Liver (tissue), 9 donors: ENCODE measurements around the gene ISG20L2. TPM values are rescaled to one million over a fixed set of nuclear protein-coding genes. Genes with fewer than 3 reads are reported as not detected.
A peak's percentile ranks its signal among the peaks of the same experiment; 100 is the strongest.

Source experiments
- DNase-seq: peaks from one replicate; pipeline ENCODE4 v3.0.0-alpha.2; 2017; ENCODE audit warnings: low spot score
- H3K27ac ChIP-seq, 2 donors: one replicate each; pipeline ENCODE4 v1.7.0; 2013; ENCODE audit warnings: inconsistent platforms in 2 of 2, low read length in 2 of 2, control low read depth in 1 of 2, low read depth in 1 of 2, mild to moderate bottlenecking in 1 of 2
- H3K27me3 ChIP-seq, 4 donors: one replicate each; pipeline versions ENCODE4 v1.6.1 to v1.7.0; 2013; ENCODE audit warnings: low read length in 3 of 4, inconsistent platforms in 1 of 4, mild to moderate bottlenecking in 1 of 4, moderate library complexity in 1 of 4; ENCODE audit not compliant: control insufficient read depth in 4 of 4, insufficient read depth in 4 of 4
- H3K36me3 ChIP-seq, 4 donors: one replicate each; pipeline versions ENCODE4 v1.6.1 to v1.7.0; 2013; ENCODE audit warnings: low read length in 3 of 4, mild to moderate bottlenecking in 3 of 4, low read depth in 1 of 4, moderate library complexity in 1 of 4; ENCODE audit not compliant: control insufficient read depth in 4 of 4, insufficient read depth in 3 of 4
- H3K4me1 ChIP-seq, 4 donors: one replicate each; pipeline versions ENCODE4 v1.6.1 to v1.7.0; 2013; ENCODE audit warnings: low read length in 3 of 4, mild to moderate bottlenecking in 3 of 4, moderate library complexity in 1 of 4; ENCODE audit not compliant: control insufficient read depth in 4 of 4, insufficient read depth in 4 of 4
- H3K4me3 ChIP-seq, 3 donors: one replicate each; pipeline versions ENCODE4 v1.6.1 to v1.7.0; 2013; ENCODE audit warnings: low read length in 3 of 3, control low read depth in 1 of 3, low read depth in 1 of 3, mild to moderate bottlenecking in 1 of 3
- H3K9ac ChIP-seq, 2 donors: one replicate each; pipeline ENCODE4 v1.7.0; 2013; ENCODE audit warnings: low read length in 2 of 2, mild to moderate bottlenecking in 2 of 2, moderate library complexity in 2 of 2, control low read depth in 1 of 2, low read depth in 1 of 2
- H3K9me3 ChIP-seq, 4 donors: one replicate each; pipeline versions ENCODE4 v1.6.1 to v1.7.0; 2013; ENCODE audit warnings: low read length in 3 of 4; ENCODE audit not compliant: control insufficient read depth in 4 of 4
- EGR1 ChIP-seq, 2 donors: IDR thresholded peaks; 2 replicates each; pipeline ENCODE4 v1.6.1; 2016 to 2018; ENCODE audit warnings: antibody characterized with exemption in 2 of 2, low read depth in 2 of 2
- FOXA1 ChIP-seq: IDR thresholded peaks from 2 replicates; pipeline ENCODE4 v1.6.1; 2016; ENCODE audit warnings: antibody characterized with exemption
- FOXA2 ChIP-seq: IDR thresholded peaks from 2 replicates; pipeline ENCODE4 v1.6.1; 2016; ENCODE audit warnings: antibody characterized with exemption
- GABPA ChIP-seq, 2 donors: IDR thresholded peaks in 1 of 2; conservative IDR thresholded peaks in 1 of 2; 2 replicates each; pipeline ENCODE4 v1.6.1; 2016; ENCODE audit warnings: antibody characterized with exemption in 2 of 2, mild to moderate bottlenecking in 1 of 2, moderate library complexity in 1 of 2
- HNF4A ChIP-seq, 2 donors: conservative IDR thresholded peaks; 2 replicates each; pipeline ENCODE4 v1.6.1; 2016; ENCODE audit warnings: antibody characterized with exemption in 2 of 2, mild to moderate bottlenecking in 2 of 2
- HNF4G ChIP-seq: IDR thresholded peaks from 2 replicates; pipeline ENCODE4 v1.6.1; 2016; ENCODE audit warnings: antibody characterized with exemption
- JUND ChIP-seq, 2 donors: IDR thresholded peaks; 2 replicates each; pipeline ENCODE4 v1.6.1; 2016; ENCODE audit warnings: antibody characterized with exemption in 2 of 2
- NR2F2 ChIP-seq: IDR thresholded peaks from 2 replicates; pipeline ENCODE4 v1.6.1; 2016; ENCODE audit warnings: antibody characterized with exemption
- RAD21 ChIP-seq, 2 donors: IDR thresholded peaks; 2 replicates each; pipeline ENCODE4 v1.6.1; 2016; ENCODE audit warnings: antibody characterized with exemption in 2 of 2, mild to moderate bottlenecking in 2 of 2
- RXRA ChIP-seq, 2 donors: IDR thresholded peaks; 2 replicates each; pipeline ENCODE4 v1.6.1; 2017 to 2018; ENCODE audit warnings: antibody characterized with exemption in 2 of 2, mild to moderate bottlenecking in 1 of 2
- SP1 ChIP-seq: IDR thresholded peaks from 2 replicates; pipeline ENCODE4 v1.6.1; 2018; ENCODE audit warnings: antibody characterized with exemption, mild to moderate bottlenecking
- TAF1 ChIP-seq: conservative IDR thresholded peaks from 2 replicates; pipeline ENCODE4 v1.6.1; 2016; ENCODE audit warnings: antibody characterized with exemption, mild to moderate bottlenecking
- YY1 ChIP-seq: IDR thresholded peaks from 2 replicates; pipeline ENCODE4 v1.6.1; 2016; ENCODE audit warnings: antibody characterized with exemption, mild to moderate bottlenecking
- WGBS: extraction: QIAGEN DNeasy Blood & Tissue Kit; methylation state at CpG from one replicate; pipeline ENCODE4 v1.1.7; 2013; 5-methylcytosine and 5-hydroxymethylcytosine counted together
- polyA plus RNA-seq, 2 donors: library from polyadenylated mRNA; stranded (reverse) in 1 of 2; unstranded in 1 of 2; fragments of 200-250 nt in 1 of 2; fragments of >200 nt in 1 of 2; fragmentation: Nextera tagmentation in 1 of 2; extraction: Ambion mirVana in 1 of 2; gene quantifications; one replicate each; pipeline versions ENCODE4 v1.2.1 to v1.2.3, GENCODE V29; 2013 to 2015
- total RNA-seq, 2 donors: library from RNA; depleted of rRNA; stranded (reverse); fragments of >200 nt; gene quantifications; one replicate each; pipeline ENCODE4 v1.2.3, GENCODE V29; 2014
- TF ChIP-seq, protein P1 (sequence below): IDR thresholded peaks from 2 replicates; pipeline ENCODE4 v1.6.1; 2016; ENCODE audit warnings: antibody characterized with exemption
- TF ChIP-seq, protein P2 (sequence below): IDR thresholded peaks from 2 replicates; pipeline ENCODE4 v1.6.1; 2016; ENCODE audit warnings: antibody characterized with exemption
- TF ChIP-seq, protein P3 (sequence below): IDR thresholded peaks from 2 replicates; pipeline ENCODE4 v1.6.1; 2016; ENCODE audit warnings: antibody characterized with exemption
- TF ChIP-seq, protein P4 (sequence below): fragments of 150-350 bp; IDR thresholded peaks from 2 replicates; pipeline ENCODE4 v1.5.1; 2017; ENCODE audit warnings: improper control_type of control experiment, low read depth, low read length; ENCODE audit not compliant: missing input control
- TF ChIP-seq, protein P5 (sequence below): IDR thresholded peaks from 2 replicates; pipeline ENCODE4 v1.6.1; 2016; ENCODE audit warnings: antibody characterized with exemption, mild to moderate bottlenecking
- donor health status: healthy.
- donor health status: healthy.
- donor health status: healthy.
- donor health status: healthy.
- donor health status: healthy.

The ISG20L2 gene
- total and polyA plus RNA-seq, 4 donors, result 5.6 to 9.9 (median 6.7) TPM

DNA sequence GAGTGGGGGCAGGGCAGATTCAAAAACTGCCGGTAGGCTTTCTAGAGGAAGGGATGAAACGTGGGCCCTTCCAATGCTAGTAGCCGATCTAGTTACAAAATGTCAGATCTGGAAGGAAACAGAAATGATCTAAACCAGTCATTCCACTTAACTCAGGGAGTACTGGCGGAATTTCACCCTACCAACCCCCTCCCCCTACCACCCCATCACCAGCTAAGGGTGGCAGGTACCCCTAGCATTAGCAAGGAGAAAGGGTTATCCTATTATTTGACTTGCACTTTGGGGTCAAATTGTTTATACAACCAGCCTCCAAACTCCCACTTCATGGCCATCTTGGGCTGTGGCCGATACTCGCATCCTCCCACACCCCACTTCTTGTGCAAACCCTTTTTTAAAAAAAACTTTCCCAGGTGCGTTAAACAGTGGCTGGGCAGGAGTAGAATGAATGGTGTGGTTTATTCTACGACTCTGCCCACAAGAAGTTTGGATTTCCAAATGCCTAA, 13.0 kb upstream of the ISG20L2 start:
- H3K27ac ChIP-seq, result peak overlapping the region; percentile 78 to 83

DNA sequence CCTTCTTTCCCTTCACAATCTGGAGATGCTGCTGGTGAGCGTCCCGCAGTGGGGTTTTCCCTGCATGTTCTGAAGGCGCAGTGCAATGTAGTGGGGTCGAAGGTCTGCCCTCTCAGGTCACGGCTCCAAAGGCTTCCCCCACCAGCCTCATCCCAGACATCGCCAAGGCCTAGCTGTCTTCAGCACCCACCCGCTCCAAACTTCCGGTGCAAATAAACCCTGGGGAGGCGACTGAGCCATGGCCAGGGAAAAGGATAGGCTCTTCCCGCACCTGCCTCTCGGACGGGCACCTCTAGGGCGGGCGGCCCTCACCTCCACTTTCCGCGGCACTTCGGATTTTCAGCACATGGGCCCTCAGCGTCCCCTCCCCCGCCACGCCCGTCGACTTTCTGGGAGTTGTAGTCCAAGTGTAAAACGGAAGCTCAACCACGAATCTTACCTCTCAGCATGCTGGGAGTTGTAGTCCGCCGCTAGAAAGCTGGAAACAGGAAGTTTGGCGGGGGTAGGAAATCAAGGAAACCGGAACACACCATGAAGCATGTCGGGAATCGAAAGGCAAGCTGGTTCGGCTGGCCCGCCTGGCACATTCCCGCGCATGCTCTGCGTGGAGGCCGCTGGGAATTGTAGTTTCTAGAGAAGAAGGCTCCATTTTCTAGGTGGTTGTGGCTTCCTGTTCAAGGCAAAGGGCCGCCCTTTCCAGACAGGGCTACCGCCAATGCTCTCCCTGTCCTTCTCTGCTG, 12.3 kb upstream of the ISG20L2 start, which contains the start of gene MRPL24:
MRPL24 (minus strand) TSS at position 348 of the 740 bp plus-strand sequence. CDS start 2,384 bp downstream, outside the sequence.
- under 1% methylated on average over 38 of the region's 38 CpGs for WGBS
- H3K9ac ChIP-seq, result peak within 1 kb of the TSS; percentile 44 to 51
- peak within 1 kb of the TSS; percentile 60 to 82 (median 81) for H3K4me3 ChIP-seq
- no peaks in the 10 kb centered on the region for H3K27me3 ChIP-seq
- peak; percentile 93 for DNase-seq
- peaks cover 10 to 42% (median 29%) of the 10 kb centered on the region in 4 donors for H3K36me3 ChIP-seq
- H3K4me1 ChIP-seq, result peaks cover 3 to 28% (median 21%) of the 10 kb centered on the region in 4 donors
- no peaks in the 10 kb centered on the region for H3K9me3 ChIP-seq
- peak within 1 kb of the TSS; percentile 78 to 83 for H3K27ac ChIP-seq
- TF ChIP-seq, protein P1, sequence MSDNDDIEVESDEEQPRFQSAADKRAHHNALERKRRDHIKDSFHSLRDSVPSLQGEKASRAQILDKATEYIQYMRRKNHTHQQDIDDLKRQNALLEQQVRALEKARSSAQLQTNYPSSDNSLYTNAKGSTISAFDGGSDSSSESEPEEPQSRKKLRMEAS, result peak; percentile 99
- TF ChIP-seq JUND (IDR thresholded peaks at IDR 0.05) (peak; percentile 45 to 67), EGR1 (IDR thresholded peaks at IDR 0.05; ENCODE audit: low read depth in 2 of 2) (peak; percentile 83 to 94), HNF4G (peak; percentile 39), TAF1 (peak; percentile 23), SP1 (peak; percentile 84), FOXA1 (peak; percentile 81), YY1 (peak; percentile 99), GABPA (IDR thresholded peaks at IDR 0.05 in 1 of 2, conservative IDR thresholded peaks at IDR 0.05 in 1 of 2) (peak; percentile 99 to 100), FOXA2 (peak; percentile 63), RXRA (IDR thresholded peaks at IDR 0.05) (peak; percentile 54 to 69), HNF4A (conservative IDR thresholded peaks at IDR 0.05) (peak; percentile 56 to 85), RAD21 (IDR thresholded peaks at IDR 0.05) (peak; percentile 52 to 59), NR2F2 (peak; percentile 79)
- TF ChIP-seq, protein P2, sequence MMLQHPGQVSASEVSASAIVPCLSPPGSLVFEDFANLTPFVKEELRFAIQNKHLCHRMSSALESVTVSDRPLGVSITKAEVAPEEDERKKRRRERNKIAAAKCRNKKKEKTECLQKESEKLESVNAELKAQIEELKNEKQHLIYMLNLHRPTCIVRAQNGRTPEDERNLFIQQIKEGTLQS, result peak; percentile 67
- TF ChIP-seq, protein P3, sequence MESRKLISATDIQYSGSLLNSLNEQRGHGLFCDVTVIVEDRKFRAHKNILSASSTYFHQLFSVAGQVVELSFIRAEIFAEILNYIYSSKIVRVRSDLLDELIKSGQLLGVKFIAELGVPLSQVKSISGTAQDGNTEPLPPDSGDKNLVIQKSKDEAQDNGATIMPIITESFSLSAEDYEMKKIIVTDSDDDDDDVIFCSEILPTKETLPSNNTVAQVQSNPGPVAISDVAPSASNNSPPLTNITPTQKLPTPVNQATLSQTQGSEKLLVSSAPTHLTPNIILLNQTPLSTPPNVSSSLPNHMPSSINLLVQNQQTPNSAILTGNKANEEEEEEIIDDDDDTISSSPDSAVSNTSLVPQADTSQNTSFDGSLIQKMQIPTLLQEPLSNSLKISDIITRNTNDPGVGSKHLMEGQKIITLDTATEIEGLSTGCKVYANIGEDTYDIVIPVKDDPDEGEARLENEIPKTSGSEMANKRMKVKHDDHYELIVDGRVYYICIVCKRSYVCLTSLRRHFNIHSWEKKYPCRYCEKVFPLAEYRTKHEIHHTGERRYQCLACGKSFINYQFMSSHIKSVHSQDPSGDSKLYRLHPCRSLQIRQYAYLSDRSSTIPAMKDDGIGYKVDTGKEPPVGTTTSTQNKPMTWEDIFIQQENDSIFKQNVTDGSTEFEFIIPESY, result peak; percentile 97
- TF ChIP-seq, protein P4, sequence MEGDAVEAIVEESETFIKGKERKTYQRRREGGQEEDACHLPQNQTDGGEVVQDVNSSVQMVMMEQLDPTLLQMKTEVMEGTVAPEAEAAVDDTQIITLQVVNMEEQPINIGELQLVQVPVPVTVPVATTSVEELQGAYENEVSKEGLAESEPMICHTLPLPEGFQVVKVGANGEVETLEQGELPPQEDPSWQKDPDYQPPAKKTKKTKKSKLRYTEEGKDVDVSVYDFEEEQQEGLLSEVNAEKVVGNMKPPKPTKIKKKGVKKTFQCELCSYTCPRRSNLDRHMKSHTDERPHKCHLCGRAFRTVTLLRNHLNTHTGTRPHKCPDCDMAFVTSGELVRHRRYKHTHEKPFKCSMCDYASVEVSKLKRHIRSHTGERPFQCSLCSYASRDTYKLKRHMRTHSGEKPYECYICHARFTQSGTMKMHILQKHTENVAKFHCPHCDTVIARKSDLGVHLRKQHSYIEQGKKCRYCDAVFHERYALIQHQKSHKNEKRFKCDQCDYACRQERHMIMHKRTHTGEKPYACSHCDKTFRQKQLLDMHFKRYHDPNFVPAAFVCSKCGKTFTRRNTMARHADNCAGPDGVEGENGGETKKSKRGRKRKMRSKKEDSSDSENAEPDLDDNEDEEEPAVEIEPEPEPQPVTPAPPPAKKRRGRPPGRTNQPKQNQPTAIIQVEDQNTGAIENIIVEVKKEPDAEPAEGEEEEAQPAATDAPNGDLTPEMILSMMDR, result no peak

More for the DNA sequence above, 13.0 kb upstream of the ISG20L2 start:
- Histone ChIP-seq H3K36me3 (peaks cover 9 to 36% (median 26%) of the 10 kb centered on the region in 4 donors), H3K9me3 (no peaks in the 10 kb centered on the region), H3K4me1 (peaks cover 3 to 34% (median 26%) of the 10 kb centered on the region in 4 donors), H3K27me3 (no peaks in the 10 kb centered on the region), H3K9ac (no peak overlapping the region), H3K4me3 (peak overlapping the region; percentile 20 to 37 (median 30))
- peak; percentile 27 for TF ChIP-seq YY1
- no peak for TF ChIP-seq FOXA1
- TF ChIP-seq TAF1, result no peak
- TF ChIP-seq, protein P5, sequence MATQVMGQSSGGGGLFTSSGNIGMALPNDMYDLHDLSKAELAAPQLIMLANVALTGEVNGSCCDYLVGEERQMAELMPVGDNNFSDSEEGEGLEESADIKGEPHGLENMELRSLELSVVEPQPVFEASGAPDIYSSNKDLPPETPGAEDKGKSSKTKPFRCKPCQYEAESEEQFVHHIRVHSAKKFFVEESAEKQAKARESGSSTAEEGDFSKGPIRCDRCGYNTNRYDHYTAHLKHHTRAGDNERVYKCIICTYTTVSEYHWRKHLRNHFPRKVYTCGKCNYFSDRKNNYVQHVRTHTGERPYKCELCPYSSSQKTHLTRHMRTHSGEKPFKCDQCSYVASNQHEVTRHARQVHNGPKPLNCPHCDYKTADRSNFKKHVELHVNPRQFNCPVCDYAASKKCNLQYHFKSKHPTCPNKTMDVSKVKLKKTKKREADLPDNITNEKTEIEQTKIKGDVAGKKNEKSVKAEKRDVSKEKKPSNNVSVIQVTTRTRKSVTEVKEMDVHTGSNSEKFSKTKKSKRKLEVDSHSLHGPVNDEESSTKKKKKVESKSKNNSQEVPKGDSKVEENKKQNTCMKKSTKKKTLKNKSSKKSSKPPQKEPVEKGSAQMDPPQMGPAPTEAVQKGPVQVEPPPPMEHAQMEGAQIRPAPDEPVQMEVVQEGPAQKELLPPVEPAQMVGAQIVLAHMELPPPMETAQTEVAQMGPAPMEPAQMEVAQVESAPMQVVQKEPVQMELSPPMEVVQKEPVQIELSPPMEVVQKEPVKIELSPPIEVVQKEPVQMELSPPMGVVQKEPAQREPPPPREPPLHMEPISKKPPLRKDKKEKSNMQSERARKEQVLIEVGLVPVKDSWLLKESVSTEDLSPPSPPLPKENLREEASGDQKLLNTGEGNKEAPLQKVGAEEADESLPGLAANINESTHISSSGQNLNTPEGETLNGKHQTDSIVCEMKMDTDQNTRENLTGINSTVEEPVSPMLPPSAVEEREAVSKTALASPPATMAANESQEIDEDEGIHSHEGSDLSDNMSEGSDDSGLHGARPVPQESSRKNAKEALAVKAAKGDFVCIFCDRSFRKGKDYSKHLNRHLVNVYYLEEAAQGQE, result no peak
- 53% methylated on average over 8 of the region's 8 CpGs for WGBS
- no peak for DNase-seq
